ENCODE measurements around the gene SLC4A4.

The SLC4A4 gene

GRCh38 chr4:71537551-71538065 lies 198.8 kb downstream of the SLC4A4 start:
- no peak for DNase-seq (ENCODE audit: low read depth, low spot score)

- no peak for DNase-seq (ENCODE audit: low read depth, low spot score)
Measured at GRCh38 chr4:71538528-71538927, 199.7 kb downstream of the SLC4A4 start.

DNA sequence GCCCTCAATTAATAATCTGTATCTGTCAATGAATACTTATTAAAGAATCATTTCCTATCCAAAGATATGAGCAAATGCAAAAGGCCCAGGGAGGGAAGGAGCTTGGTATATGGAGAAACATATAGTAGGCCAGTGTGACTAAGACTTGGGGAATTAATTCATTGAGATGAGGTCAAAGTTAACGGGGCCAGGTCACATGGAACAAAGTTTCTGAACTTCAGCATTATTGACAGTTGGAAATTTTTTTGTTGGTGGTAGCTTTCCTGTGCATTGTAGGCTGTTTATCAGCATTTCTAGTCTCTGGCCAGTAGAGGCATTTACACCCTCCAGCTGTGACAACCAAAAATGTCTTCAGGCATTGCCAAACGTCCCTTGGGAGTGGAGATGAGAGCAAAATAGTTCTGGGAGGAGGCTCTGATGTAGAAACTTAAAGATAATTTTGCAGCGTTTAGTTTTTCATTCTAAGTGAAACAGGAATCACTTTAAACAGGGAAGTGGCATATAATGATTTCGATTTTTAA lies 202.0 kb downstream of the SLC4A4 start:
- no peak for DNase-seq (ENCODE audit: low read depth, low spot score)

DNA sequence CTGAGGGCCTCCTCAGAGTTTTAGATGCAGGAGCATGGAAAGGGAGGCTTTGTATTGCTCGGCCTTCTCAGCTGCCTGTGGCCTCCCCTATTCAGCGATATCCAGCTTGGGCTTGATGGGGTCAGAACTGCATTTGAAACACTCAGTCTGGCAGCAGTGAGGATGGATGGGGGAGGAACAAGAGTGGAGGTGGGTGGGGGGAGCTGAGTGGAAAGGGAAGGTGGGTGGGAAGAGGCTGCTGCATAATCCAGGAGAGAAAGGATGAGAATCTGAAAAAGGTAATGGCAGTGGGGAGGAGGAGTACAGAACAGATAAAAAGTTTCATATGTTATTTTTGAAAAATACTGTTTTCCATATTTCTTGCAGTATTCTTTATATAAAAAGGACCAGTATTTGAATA lies 202.7 kb downstream of the SLC4A4 start:
- no peak for DNase-seq (ENCODE audit: low read depth, low spot score)

DNA sequence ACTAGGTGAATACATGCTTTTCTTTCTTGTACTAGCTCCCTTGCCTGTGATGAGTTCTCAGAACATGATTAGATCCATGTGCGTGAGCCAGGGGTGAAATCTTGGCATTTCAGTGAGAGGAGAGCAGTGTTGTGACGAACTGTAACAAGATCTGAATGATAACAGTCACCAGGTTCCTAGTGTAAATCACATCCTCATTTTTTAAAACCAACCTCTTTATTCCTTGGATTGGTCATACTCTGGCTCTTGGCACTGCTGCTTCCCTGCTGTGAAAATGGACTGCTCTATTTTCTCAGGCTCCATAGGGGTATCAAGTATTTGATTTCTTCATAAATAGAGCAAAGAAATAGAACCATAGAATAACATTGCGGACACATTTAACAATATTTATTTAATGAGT lies 206.3 kb downstream of the SLC4A4 start:
- DNase-seq (ENCODE audit: low read depth, low spot score) = no peak

GRCh38 chr4:71549516-71550160 lies 210.8 kb downstream of the SLC4A4 start:
- DNase-seq (ENCODE audit: low read depth, low spot score) = no peak

DNA sequence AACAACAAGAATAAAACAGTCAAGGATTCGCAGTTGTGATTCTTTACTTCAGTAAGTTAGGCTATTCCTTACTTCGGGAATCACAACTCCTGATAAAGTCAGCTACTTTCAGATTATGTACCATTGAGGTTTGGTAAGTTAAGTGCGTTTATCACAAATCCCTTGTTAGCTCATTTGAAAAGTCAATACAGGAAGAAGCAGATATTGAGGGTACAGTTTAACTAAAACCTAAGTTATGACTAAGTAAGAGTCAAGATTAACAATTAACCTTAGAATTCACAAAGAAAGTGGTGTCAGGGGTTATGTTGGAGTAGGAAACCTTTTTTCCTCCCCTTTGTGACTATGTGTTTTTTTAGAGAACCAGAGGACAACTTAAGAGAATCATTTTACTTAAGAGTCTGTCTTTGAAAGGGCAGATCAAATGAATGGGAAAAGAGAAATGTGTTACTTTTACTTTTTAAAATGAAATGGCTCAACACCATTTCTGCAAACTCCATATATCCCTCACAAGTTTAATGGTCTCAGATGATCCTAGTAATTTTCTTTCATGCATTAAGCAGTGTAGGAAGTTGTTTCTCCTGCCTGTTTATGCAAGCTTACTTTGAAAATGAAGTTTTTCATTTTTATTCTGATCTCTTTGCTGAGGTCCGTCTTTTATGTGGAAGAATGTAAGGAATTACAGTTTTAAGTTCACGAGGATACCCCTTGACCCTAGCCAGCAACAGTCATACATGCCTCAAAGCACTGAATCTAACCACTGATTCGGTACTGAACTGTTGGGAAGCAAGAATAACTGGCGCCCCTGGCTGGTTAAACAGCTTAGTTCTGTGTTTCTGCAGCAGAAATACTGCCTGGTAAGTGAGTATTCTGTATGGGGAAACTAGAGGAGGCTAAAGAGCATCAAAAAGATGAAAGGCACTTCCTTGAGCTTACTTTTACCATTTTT lies 211.7 kb downstream of the SLC4A4 start:
- DNase-seq (ENCODE audit: low read depth, low spot score) = no peak

DNA sequence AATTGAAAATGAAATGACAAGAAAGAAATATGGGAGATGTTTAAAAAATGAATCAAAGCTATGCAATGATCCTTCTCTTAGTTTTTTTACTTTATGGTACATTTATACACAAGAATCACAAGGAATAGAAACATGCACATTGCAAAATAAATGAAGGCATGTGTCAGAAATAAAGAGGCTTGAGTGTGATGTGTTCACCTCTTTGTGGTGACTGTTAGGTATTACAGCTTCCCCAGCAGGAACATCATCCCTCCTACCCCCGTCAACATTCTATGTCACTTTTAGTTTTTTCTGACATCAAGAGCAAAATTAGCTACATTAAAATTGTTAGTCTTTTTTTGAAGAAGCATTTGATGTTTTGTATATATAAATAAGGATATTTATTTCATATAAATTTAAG lies 214.8 kb downstream of the SLC4A4 start:
- DNase-seq (ENCODE audit: low read depth, low spot score) = no peak

GRCh38 chr4:71554025-71554424 lies 215.2 kb downstream of the SLC4A4 start:
- DNase-seq (ENCODE audit: low read depth, low spot score) = no peak

DNA sequence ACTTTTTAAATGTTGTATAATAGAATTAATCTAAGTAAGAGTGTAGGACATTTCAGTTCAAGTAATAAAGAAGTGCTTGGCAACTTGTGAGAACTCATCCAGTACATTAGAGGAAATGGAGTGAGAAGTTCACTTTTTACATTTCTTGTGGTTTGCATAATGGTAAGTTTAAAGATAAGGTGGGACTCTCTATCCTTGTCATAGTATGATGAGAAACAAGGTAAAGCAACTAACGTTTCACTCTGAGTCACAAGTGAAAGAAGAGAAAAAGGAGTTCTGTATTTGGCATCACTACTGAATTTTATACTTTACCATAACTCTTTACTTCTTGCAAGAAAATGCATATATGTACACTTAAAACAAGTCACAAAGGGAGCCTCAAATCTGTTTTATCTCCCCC lies 219.4 kb downstream of the SLC4A4 start:
- DNase-seq (ENCODE audit: low read depth, low spot score) = no peak

DNA sequence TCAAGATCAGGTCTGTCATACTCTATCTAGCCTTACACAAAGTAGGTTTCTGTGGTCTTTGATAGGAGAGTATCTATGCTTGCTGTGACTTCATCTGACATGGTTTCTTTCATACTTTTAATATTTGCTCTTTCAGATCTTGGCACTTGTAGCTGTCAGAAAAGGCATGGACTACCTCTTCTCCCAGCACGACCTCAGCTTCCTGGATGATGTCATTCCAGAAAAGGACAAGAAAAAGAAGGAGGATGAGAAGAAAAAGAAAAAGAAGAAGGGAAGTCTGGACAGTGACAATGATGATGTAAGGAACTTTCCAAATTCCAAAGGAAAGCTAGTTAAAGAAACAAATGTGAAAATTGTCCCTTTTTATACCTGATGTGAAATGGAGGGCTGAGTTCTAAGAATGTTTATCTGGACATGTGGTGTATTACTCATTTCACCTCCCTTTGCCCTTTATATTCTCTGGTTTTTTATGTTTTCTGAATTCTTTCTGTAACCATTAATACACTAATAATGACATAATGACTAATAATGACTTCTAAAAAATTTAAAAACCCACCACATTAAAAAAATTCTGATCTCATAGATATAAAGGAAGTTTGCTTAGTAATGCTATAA lies 221.2 kb downstream of the SLC4A4 start:
- DNase-seq (ENCODE audit: low read depth, low spot score) = no peak

- DNase-seq (ENCODE audit: low read depth, low spot score) = no peak
Measured at GRCh38 chr4:71564775-71565174, 226.0 kb downstream of the SLC4A4 start.

GRCh38 chr4:71566856-71567255 lies 228.0 kb downstream of the SLC4A4 start:
- DNase-seq (ENCODE audit: low read depth, low spot score) = no peak

- no peak for DNase-seq (ENCODE audit: low read depth, low spot score)
Measured at GRCh38 chr4:71568131-71568530, 229.3 kb downstream of the SLC4A4 start.

GRCh38 chr4:71570492-71570891 lies 231.7 kb downstream of the SLC4A4 start:
- DNase-seq (ENCODE audit: low read depth, low spot score) = no peak

DNA sequence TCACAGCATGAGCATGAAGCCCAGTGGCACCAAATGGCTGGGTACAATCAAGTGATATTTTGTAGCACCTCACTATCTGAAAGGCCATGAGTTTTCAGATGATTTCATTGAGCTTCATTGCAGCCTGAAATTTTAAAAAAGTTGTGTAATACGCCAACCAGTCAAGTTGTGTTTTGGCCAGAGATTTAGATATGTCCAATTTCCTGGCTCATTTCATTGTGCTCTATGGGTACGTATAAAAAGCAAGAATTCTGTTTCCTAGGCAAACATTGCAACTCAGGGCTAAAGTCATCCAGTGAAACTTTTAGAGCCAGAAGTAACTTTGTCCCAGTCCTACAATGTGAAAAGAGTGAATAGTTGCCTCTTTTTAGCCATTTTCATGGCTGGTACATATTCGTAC lies 232.5 kb downstream of the SLC4A4 start:
- no peak for DNase-seq (ENCODE audit: low read depth, low spot score)

GRCh38 chr4:71583971-71584370 lies 245.2 kb downstream of the SLC4A4 start:
- DNase-seq (ENCODE audit: low read depth, low spot score) = no peak

DNA sequence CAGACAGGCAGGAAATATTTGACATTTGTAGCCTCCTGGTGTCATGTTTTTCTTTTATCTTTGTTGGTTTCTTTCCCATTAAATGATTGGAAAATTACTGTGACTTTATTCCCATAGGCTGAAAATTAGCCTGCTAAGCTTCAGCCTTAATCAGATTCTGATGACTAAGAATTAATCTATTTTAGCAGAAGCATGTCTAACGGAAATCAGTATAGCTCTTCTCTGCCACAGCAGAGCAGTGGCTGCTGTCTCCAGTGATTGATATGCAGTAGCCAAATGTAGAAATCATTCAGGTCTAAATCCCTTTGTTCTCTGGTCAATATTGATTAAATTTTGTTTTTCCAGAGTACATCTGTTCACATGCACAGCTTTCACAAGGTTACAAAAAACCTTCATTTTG lies 245.8 kb downstream of the SLC4A4 start:
- DNase-seq (ENCODE audit: low read depth, low spot score) = no peak

- DNase-seq (ENCODE audit: low read depth, low spot score) = no peak
Measured at GRCh38 chr4:71586087-71586763, 247.4 kb downstream of the SLC4A4 start.

DNA sequence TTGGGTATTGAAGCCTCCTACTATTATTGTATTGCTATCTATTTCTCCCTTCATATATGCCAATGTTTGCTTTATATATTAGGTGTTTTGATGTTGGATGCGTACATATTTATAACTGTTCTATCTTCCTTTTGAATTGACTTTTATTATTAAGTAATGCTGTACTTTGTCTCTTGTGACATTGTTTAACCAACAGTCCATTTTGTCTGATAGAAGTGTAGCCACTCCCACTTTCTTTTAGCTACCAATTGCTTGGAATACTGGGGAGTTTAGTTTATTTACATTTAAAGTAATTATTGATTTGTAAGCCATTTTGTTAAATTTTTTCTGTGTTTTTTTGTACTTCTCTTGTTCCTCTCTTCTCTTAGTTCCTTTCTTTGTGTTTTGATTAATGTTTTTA lies 249.2 kb downstream of the SLC4A4 start:
- DNase-seq (ENCODE audit: low read depth, low spot score) = no peak

DNA sequence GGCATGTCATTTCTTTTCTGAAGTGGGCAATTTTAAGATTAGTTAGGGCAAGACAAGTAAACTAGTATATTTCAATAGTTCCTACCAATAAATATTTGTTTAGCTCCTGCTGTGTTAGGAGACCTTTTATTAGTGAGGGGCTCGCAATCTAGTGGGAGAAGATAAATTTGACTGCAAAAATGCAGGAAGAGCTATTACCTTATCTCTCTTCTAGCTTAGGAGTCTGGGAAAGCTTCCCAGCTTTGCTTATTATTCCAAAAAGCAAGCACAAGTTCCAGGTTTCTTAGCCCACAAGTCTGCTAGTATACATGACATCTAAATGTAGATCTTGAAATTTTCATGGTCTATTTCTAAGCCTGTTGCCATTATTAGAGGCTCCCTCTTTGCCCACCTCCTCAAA lies 254.0 kb downstream of the SLC4A4 start:
- DNase-seq (ENCODE audit: low read depth, low spot score) = no peak

- DNase-seq (ENCODE audit: low read depth, low spot score) = no peak
Measured at GRCh38 chr4:71593311-71593710, 254.5 kb downstream of the SLC4A4 start.
